SK-MEL-5 (cell line): ENCODE results near the gene ZNF816. TPM values are rescaled to one million over a fixed set of nuclear protein-coding genes. Genes with fewer than 3 reads are reported as not detected.

ENCODE experiments used
- total RNA-seq: library from RNA; depleted of rRNA; stranded (reverse); fragments of >200 nt; shearing (Covaris generic); gene quantifications from 2 replicates; pipeline ENCODE4 v1.2.3, GENCODE V29; 2014; rRNA removed

Gene ZNF816
- total RNA-seq, 1 experiment from 2014 or later: 9.1 TPM

Other genes starting within 250 kb of the ZNF816 start
- gene ZNF611, start 227.8 kb downstream of the ZNF816 start, total RNA-seq: 4.5 and 4.9 TPM in 2 replicates
- 3.0 and 4.0 TPM in 2 replicates for gene ZNF600, start 176.1 kb downstream of the ZNF816 start, total RNA-seq
- gene ZNF28, start 141.2 kb downstream of the ZNF816 start, total RNA-seq: 15.3 and 23.0 TPM in 2 replicates
- 19.1 and 22.7 TPM in 2 replicates for gene ZNF468, start 105.3 kb downstream of the ZNF816 start, total RNA-seq
- 4.9 and 9.9 TPM in 2 replicates for gene ZNF320, start 65.2 kb downstream of the ZNF816 start, total RNA-seq
- gene ZNF888, start 39.5 kb downstream of the ZNF816 start, total RNA-seq: 1.5 and 1.9 TPM in 2 replicates
- gene ERVV-1, start 51.0 kb upstream of the ZNF816 start, total RNA-seq: not detected in 2 replicates
- gene ERVV-2, start 81.9 kb upstream of the ZNF816 start, total RNA-seq: 0.08 and 0.18 TPM in 2 replicates
- gene ZNF160, start 140.5 kb upstream of the ZNF816 start, total RNA-seq: 19.4 and 23.4 TPM in 2 replicates
- 0.21 TPM in 1 of 2 replicates, not detected in the other for gene ZNF415, start 170.0 kb upstream of the ZNF816 start, total RNA-seq
- 5.9 and 6.7 TPM in 2 replicates for gene ZNF347, start 196.2 kb upstream of the ZNF816 start, total RNA-seq
- not detected in 2 replicates for gene ZNF665, start 230.5 kb upstream of the ZNF816 start, total RNA-seq